GM19240 (cell line): ENCODE data around the gene MAPK11.
A peak's percentile ranks its signal among the peaks of the same experiment; 100 is the strongest.

Experiments
- DNase-seq: peaks from one replicate; pipeline ENCODE4 v3.0.0; 2011; ENCODE audit warnings: low spot score; ENCODE audit not compliant: insufficient read length

Gene MAPK11

GRCh38 chr22:50262460-50262911, 7.7 kb downstream of the MAPK11 start:
- no peak for DNase-seq

- DNase-seq: peak; percentile 79
Measured at GRCh38 chr22:50261615-50262459, 8.3 kb downstream of the MAPK11 start, which contains the start of gene MAPK12. MAPK12 (minus strand) TSS chr22:50261683; CDS start chr22:50261509, 174 bp downstream.

- no peak for DNase-seq
Measured at GRCh38 chr22:50260801-50261614, 9.2 kb downstream of the MAPK11 start.

DNA sequence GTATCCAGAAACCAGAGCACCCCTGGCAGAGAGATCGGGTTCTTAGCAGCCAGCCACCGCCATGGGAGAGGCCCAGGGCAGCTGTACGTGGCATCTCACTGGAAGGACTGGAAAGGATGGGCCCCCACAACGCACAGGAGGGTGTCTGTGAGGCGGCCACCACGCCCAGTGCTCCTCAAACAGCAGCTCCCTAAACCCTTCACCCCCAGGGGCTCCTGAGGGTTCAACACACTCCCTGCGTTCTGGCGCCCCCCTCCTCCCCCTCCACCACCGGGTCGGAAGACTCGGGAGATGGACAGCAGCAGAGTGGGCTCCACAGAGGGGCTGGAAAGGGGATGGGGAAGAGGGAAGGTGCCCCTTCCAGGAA, 9.8 kb downstream of the MAPK11 start:
- DNase-seq: no peak

- no peak for DNase-seq
Measured at GRCh38 chr22:50259302-50259701, 10.9 kb downstream of the MAPK11 start.

DNA sequence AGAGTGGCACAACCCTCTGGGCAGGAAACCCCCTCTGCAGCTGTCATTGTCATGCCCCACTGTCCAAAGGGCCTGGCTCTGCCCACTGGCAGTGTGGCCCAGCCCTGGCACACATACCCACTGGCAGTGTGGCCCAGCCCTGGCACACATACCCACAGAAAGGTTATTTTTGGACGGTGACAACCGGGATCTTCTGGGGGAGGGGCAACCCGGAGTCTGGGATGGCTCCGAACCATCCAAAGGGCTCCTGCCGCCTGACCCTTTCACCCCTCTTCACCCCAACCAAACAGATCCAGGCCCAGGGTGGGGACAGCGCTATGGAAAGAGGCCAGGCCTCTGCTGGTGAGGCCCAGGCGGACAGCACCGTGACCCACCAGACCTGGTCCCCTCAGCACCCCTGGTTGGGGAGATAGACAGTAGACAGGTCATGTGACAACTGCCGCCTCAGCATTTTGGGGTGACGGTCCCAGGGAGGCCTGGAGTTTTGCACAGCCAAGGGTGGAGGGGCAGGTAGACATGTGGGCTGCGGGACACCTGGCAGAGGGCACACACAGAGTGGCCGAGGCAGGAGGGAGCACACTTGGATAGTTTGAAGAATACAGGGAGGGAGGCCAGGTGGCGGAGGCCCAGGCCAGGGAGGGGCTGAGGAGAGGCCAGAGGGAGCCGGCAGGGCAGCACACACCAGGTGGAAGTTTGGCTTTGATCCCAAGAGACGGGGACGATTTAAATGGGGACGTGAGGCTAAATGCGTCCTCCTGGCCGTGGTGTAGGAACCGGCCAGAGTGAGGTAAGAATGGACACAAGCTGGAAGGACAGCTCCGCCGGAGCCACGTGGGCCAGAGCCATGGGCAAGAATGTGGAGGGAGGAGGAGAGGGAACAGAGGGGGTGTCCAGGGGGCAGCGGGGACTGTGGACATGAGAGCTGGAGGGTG, 11.6 kb downstream of the MAPK11 start:
- DNase-seq: no peak

DNA sequence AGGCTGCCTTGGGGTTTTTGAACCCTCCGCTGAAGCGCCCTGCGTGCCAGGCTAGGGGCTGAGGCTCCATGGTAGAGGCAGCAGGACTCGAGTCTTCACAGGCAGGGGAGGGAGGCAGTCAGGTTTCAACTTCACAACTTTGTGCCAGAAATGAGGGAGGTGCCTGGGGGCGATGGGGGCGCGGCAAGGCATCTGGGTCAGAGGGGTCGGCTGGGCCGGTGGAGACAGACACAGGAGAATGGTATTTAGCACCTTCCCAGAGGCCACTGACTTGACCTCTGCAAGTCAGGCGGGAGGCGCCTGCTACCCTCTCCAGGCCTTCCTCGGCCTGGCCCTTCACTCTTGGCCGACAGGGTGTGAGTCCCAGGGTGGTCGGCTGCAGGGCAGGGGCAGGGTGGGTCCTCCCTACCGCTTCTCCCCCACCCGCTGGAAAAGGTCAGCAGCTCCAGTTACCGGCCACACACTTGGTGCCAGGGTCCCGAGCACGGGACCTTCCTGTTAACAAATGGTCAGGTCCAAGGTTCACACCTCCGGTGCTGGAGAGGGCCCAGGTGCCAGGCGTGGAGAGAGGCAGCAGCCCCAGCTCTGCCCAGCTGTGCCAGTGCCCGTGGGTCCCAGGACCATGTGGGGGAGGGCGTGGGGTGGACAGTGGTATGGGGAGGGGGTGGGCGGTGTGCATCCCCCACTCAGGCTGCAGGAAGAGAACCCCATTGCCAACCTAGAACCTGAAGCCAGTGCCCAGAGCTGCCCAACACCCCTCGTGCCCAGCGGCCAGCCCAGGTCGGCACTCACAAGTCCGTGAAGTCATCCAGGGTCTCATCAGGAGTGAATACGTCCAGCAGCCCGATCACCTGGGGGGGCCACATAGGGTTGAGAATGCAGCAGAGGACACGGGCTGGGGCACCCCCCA, 12.5 kb downstream of the MAPK11 start:
- DNase-seq: no peak

DNA sequence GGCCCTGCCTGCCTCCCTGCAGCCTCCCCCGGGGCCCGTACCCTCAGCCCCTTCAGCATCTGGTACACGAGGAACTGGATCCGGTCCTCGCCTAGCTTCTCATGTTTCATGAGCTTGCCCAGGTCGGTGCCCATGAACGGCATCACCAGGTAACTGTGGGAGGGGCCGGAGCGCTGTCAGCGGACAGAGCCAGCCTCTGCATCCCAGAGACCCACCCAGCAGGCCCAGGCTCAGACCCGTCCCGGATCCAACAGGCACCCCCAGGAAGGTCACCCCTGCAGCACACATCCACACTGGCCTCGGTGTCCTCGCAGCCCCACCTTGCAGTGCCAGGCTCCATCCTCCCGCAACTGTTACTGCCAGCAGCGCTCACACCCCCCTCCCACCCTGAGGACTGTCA, 13.1 kb downstream of the MAPK11 start:
- no peak for DNase-seq

DNA sequence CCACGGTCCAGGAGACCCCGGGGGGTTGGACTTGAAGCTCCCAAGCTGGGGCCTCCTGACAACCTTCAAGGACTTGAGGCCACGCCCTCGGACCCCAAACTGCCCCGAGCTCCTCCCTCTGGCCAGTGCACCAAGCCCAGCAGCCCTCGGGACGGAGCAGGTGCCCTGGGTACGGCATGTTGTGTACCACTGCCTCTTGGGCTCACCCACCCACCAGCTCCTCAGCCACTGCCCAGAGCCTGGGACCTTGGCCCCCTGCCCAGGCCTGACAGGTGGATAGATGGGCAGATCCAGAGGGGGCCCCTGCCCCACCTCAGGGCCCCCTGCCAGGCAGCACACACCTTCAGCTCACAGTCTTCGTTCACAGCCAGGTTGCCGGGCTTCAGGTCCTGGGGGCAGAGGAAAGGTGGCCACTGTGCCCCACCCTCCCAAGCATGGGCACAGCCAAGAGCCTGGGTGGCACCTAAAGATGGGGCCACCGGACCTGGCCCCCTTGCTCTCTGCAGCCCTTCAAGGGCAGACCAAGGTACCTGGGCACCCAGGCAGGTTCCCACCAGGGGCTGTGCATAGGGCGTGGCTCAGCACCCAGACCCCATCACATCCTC, 13.8 kb downstream of the MAPK11 start:
- DNase-seq: no peak

GRCh38 chr22:50255607-50256006, 14.6 kb downstream of the MAPK11 start:
- DNase-seq: no peak

DNA sequence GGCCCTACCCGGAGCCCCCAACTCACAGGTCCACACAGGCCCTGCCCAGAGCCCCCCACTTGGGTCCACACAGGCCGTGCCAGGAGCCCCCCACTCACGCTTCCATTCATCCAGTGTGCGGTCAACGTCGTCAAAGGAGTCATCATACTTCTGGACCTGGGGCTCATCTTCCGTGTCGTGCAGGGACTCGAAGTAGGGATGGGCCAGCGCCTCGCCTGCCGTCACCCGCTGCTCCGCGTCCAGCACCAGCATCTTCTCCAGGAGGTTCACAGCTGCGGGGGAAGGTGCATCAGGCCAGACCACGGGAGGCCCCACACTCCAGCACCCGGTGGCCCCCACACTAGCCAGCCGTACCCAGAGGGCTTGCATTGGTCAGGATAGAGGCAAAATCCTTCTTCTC, 15.1 kb downstream of the MAPK11 start:
- DNase-seq: no peak

GRCh38 chr22:50253941-50254340, 16.2 kb downstream of the MAPK11 start:
- DNase-seq: no peak

GRCh38 chr22:50253046-50253915, 16.9 kb downstream of the MAPK11 start:
- no peak for DNase-seq

GRCh38 chr22:50252082-50253045, 17.8 kb downstream of the MAPK11 start:
- no peak for DNase-seq

DNA sequence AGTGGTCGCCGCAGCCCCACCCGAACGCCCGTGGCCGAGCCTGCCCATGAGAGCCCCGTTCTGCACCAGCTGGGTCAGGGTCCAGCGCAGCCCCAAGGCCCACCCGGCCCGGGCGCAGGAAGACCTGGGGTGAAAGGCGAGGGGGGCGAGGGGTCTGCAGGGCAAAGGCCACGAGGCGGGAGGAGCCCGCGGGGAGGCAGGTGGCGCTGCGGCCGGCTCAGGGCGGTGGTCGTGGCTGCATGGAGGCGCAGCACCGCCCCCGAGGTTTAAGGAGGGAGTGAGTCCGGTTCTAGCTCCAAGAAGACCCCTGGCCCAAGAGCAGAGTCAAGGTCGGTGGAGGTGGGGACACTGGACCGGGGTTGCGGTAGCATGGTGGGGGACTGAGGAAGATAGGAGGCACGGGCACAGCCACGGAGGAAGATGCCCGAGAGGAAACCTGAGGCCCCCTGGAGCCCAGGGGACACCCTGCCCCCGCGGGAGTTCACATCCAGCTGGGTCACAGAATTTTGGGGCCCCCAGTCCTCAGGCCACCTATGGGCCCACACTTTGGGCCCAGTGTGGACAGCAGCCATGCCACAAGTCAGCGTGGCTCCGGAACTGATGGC, 18.6 kb downstream of the MAPK11 start:
- DNase-seq: no peak

- peak; percentile 81 for DNase-seq
Measured at GRCh38 chr22:50250555-50251476, 19.4 kb downstream of the MAPK11 start, which contains the start of gene HDAC10. HDAC10 (minus strand) TSS chr22:50251265; CDS start chr22:50251032, 233 bp downstream.
